GM12878 (cell line): Measurements from ENCODE around the gene GMIP. TPM values are rescaled to one million over a fixed set of nuclear protein-coding genes. Genes with fewer than 3 reads are reported as not detected.
A peak's percentile ranks its signal among the peaks of the same experiment; 100 is the strongest.

ENCODE experiments used
- ATF7 ChIP-seq: fragments of 450-650 bp; IDR thresholded peaks from 2 replicates; pipeline ENCODE4 v1.6.1; 2016; ENCODE audit warnings: low read depth, mild to moderate bottlenecking
- BACH1 ChIP-seq: fragments of 450-650 bp; IDR thresholded peaks from 2 replicates; pipeline ENCODE4 v1.6.1; 2017; ENCODE audit warnings: mild to moderate bottlenecking, borderline replicate concordance
- CEBPB ChIP-seq, 2 experiments: fragments of 150-350 bp in 1 of 2; IDR thresholded peaks; 2 replicates each; pipeline ENCODE4 v1.6.1; 2012 to 2014; ENCODE audit warnings: low read depth in 2 of 2, low read length in 2 of 2, borderline replicate concordance in 1 of 2, inconsistent platforms in 1 of 2
- EGR1 ChIP-seq, 2 experiments: IDR thresholded peaks; 1 replicate in 1 of 2; 2 replicates in 1 of 2; pipeline ENCODE4 v1.6.1; 2011 to 2012; ENCODE audit warnings: low read depth in 2 of 2, low read length in 2 of 2, borderline replicate concordance in 1 of 2, mild to moderate bottlenecking in 1 of 2, moderate library complexity in 1 of 2
- GATAD2B ChIP-seq: fragments of 450-650 bp; conservative IDR thresholded peaks from 2 replicates; pipeline ENCODE4 v1.6.1; 2017; ENCODE audit warnings: low read depth, mild to moderate bottlenecking, moderate library complexity
- HCFC1 ChIP-seq: fragments of 150-350 bp; IDR thresholded peaks from 2 replicates; pipeline ENCODE4 v1.6.1; 2014; ENCODE audit warnings: low read length
- IKZF1 ChIP-seq: fragments of 450-650 bp; conservative IDR thresholded peaks from 2 replicates; pipeline ENCODE4 v1.6.1; 2017; ENCODE audit warnings: antibody characterized with exemption, mild to moderate bottlenecking
- IKZF2 ChIP-seq, 2 experiments: fragments of 450-650 bp; IDR thresholded peaks; 2 replicates each; pipeline ENCODE4 v1.6.1; 2017; ENCODE audit warnings: mild to moderate bottlenecking in 2 of 2, moderate library complexity in 2 of 2
- MAX ChIP-seq: IDR thresholded peaks from 2 replicates; pipeline ENCODE4 v1.6.1; 2012; ENCODE audit warnings: low read depth, low read length, improper control_type of control experiment
- MEF2B ChIP-seq: fragments of 450-650 bp; IDR thresholded peaks from 2 replicates; pipeline ENCODE4 v1.6.1; 2018; ENCODE audit warnings: mild to moderate bottlenecking, moderate library complexity; ENCODE audit not compliant: partially characterized antibody, poor library complexity, severe bottlenecking
- MTA2 ChIP-seq: fragments of 450-650 bp; IDR thresholded peaks from 2 replicates; pipeline ENCODE4 v1.6.1; 2016; ENCODE audit warnings: low read depth, mild to moderate bottlenecking, moderate library complexity
- MTA3 ChIP-seq: IDR thresholded peaks from 2 replicates; pipeline ENCODE4 v1.6.1; 2012; ENCODE audit warnings: low read length, inconsistent platforms, borderline replicate concordance
- MYC ChIP-seq: IDR thresholded peaks from 2 replicates; pipeline ENCODE4 v1.6.1; 2011; ENCODE audit warnings: mild to moderate bottlenecking, low read length, moderate library complexity, inconsistent platforms; ENCODE audit not compliant: insufficient read depth, insufficient replicate concordance, insufficient read length, severe bottlenecking
- NFIC ChIP-seq: IDR thresholded peaks from 2 replicates; pipeline ENCODE4 v1.6.1; 2012; ENCODE audit warnings: low read depth, mild to moderate bottlenecking, inconsistent platforms, low read length, moderate library complexity
- NR2C2 ChIP-seq: IDR thresholded peaks from 2 replicates; pipeline ENCODE4 v1.6.1; 2011; ENCODE audit warnings: borderline replicate concordance, low read depth; ENCODE audit not compliant: control insufficient read depth, insufficient read length
- POLR2AphosphoS2 ChIP-seq: IDR thresholded peaks from 2 replicates; pipeline ENCODE4 v1.6.1; 2011; ENCODE audit warnings: low read depth, mild to moderate bottlenecking, low read length, improper control_type of control experiment, moderate library complexity
- RAD51 ChIP-seq: fragments of 450-650 bp; IDR thresholded peaks from 2 replicates; pipeline ENCODE4 v1.6.1; 2016; ENCODE audit warnings: moderate library complexity, mild to moderate bottlenecking, inconsistent platforms
- RBBP5 ChIP-seq: fragments of 200-600 bp; sonication (generic); conservative IDR thresholded peaks from 2 replicates; pipeline ENCODE4 v1.6.1; 2016
- RELA ChIP-seq: fragments of 450-650 bp; IDR thresholded peaks from 2 replicates; pipeline ENCODE4 v1.8.0; 2014; ENCODE audit warnings: borderline replicate concordance; ENCODE audit not compliant: partially characterized antibody
- RELB ChIP-seq: fragments of 450-650 bp; IDR thresholded peaks from 2 replicates; pipeline ENCODE4 v1.6.1; 2017; ENCODE audit warnings: low read depth, mild to moderate bottlenecking, moderate library complexity
- SIX5 ChIP-seq: IDR thresholded peaks from 2 replicates; pipeline ENCODE4 v1.6.1; 2011; ENCODE audit warnings: mild to moderate bottlenecking, low read depth, low read length, moderate library complexity; ENCODE audit not compliant: severe bottlenecking
- SP1 ChIP-seq: IDR thresholded peaks from one replicate; pipeline ENCODE4 v1.6.1; 2011; ENCODE audit warnings: low read depth, low read length
- SREBF2 ChIP-seq: IDR thresholded peaks from 2 replicates; pipeline ENCODE4 v1.6.1; 2012; ENCODE audit warnings: mild to moderate bottlenecking, low read length
- SRF ChIP-seq, 2 experiments: IDR thresholded peaks; 2 replicates each; pipeline ENCODE4 v1.6.1; 2011; ENCODE audit warnings: low read depth in 2 of 2, low read length in 2 of 2, mild to moderate bottlenecking in 1 of 2, moderate library complexity in 1 of 2
- STAT3 ChIP-seq: IDR thresholded peaks from 2 replicates; pipeline ENCODE4 v1.6.1; 2011; ENCODE audit warnings: low read depth, low read length, improper control_type of control experiment
- TARDBP ChIP-seq: IDR thresholded peaks from 2 replicates; pipeline ENCODE4 v1.6.1; 2016; ENCODE audit warnings: borderline replicate concordance
- ZBTB4 ChIP-seq: fragments of 450-650 bp; formaldehyde crosslinking; IDR thresholded peaks from 2 replicates; pipeline ENCODE4 v1.4.0; 2022; ENCODE audit warnings: mild to moderate bottlenecking, moderate library complexity
- ZNF384 ChIP-seq: IDR thresholded peaks from 2 replicates; pipeline ENCODE4 v1.6.1; 2012; ENCODE audit warnings: low read depth, mild to moderate bottlenecking, low read length, improper control_type of control experiment, borderline replicate concordance
- polyA plus RNA-seq, 11 experiments: library from polyadenylated mRNA; depleted of rRNA in 4 of 11; unstranded in 6 of 11; stranded (reverse) in 5 of 11; fragments of >200 nt; fragmentation: Nextera tagmentation in 4 of 11; fragmentation: Illumina TruSeq in 1 of 11; extraction: Ambion mirVana in 4 of 11; extraction: Trizol in 1 of 11; gene quantifications; 1 replicate in 1 of 11; 2 replicates in 10 of 11; pipeline versions ENCODE4 v1.2.1 to v1.2.3, GENCODE V29; 2011 to 2016; ENCODE audit warnings: inconsistent platforms in 2 of 11, missing spikeins in 2 of 11, low read depth in 1 of 11
- total RNA-seq, 4 experiments: library from RNA; depleted of rRNA in 3 of 4; stranded (reverse); fragments of >200 nt in 3 of 4; fragmentation: Illumina TruSeq in 1 of 4; extraction: Trizol in 1 of 4; gene quantifications; 2 replicates each; pipeline versions ENCODE4 v1.2.1 to v1.2.3, GENCODE V29; 2013 to 2021

The GMIP gene
- total and polyA plus RNA-seq, 10 of the 15 experiments (the other 5 are each of a cell fraction or from before 2014, with no cell fraction given) = 1.5 to 63.5 (median 22.3) TPM

- no peak for TF ChIP-seq ZBTB4
- TF ChIP-seq RELA = peak; percentile 82
- TF ChIP-seq IKZF1 = peak; percentile 86
- 0 out of 2 replicates have a peak, but pooled peaks have one; percentile 36 for TF ChIP-seq STAT3
- TF ChIP-seq TARDBP = no peak; the same call in 1 of the 2 replicates
- peak; percentile 79 for TF ChIP-seq MEF2B
- TF ChIP-seq SREBF2 = no peak
- peak; percentile 94 for TF ChIP-seq NFIC
- TF ChIP-seq MTA2 = peak; percentile 90
- peak; percentile 67 for TF ChIP-seq GATAD2B
- peak; percentile 64 for TF ChIP-seq SP1
- TF ChIP-seq IKZF2 (IDR thresholded peaks at IDR 0.05) = peak; percentile 93 to 94
- no peak for TF ChIP-seq SIX5
- TF ChIP-seq EGR1 (IDR thresholded peaks at IDR 0.05; ENCODE audit: borderline replicate concordance in 1 of 2, low read depth in 2 of 2, low read length in 2 of 2) = no peak
- peak in 1 of 2 experiments; percentile 75; a peak in 1 of 4 replicates for TF ChIP-seq CEBPB (IDR thresholded peaks at IDR 0.05; ENCODE audit: borderline replicate concordance in 1 of 2, low read depth in 2 of 2, low read length in 2 of 2)
- TF ChIP-seq RBBP5 = no peak
- TF ChIP-seq MYC = no peak
- TF ChIP-seq ATF7 = peak; percentile 91
- TF ChIP-seq ZNF384 = peak; percentile 62
- TF ChIP-seq RELB = peak; percentile 92
- 0 out of 2 replicates have a peak, but pooled peaks have one; percentile 15 for TF ChIP-seq RAD51
- TF ChIP-seq MTA3 = peak; percentile 80
- no peak for TF ChIP-seq NR2C2
- peak; percentile 53; the same call in 1 of the 2 replicates for TF ChIP-seq MAX
- peak; percentile 49; the same call in 1 of the 2 replicates for TF ChIP-seq BACH1
- TF ChIP-seq HCFC1 = no peak
- TF ChIP-seq SRF (IDR thresholded peaks at IDR 0.05; ENCODE audit: low read depth in 2 of 2, low read length in 2 of 2) = peak; percentile 4 to 71; a peak in 2 of 4 replicates
- no peak for TF ChIP-seq POLR2AphosphoS2
These were observed 45.6 kb downstream of the GMIP start (continued) for GRCh38 chr19:19597809-19598306.
